GM12875 (cell line): Measurements from ENCODE around the gene CCDC89.
"Not testable (repeated sequence)": the region's sequence is repeated elsewhere in the genome, so short reads cannot be mapped to it uniquely, and the experiment has no call there.

Experiments
- H3K4me3 ChIP-seq: one replicate; pipeline ENCODE4 v1.5.1; 2011; ENCODE audit warnings: low read depth, low read length, control low read depth
- TF ChIP-seq, protein P1 (sequence below): IDR thresholded peaks from 2 replicates; pipeline ENCODE4 v1.5.1; 2011; ENCODE audit warnings: low read depth, mild to moderate bottlenecking, control low read depth, inconsistent platforms, low read length, moderate library complexity, borderline replicate concordance; ENCODE audit not compliant: insufficient read depth

The CCDC89 gene

DNA sequence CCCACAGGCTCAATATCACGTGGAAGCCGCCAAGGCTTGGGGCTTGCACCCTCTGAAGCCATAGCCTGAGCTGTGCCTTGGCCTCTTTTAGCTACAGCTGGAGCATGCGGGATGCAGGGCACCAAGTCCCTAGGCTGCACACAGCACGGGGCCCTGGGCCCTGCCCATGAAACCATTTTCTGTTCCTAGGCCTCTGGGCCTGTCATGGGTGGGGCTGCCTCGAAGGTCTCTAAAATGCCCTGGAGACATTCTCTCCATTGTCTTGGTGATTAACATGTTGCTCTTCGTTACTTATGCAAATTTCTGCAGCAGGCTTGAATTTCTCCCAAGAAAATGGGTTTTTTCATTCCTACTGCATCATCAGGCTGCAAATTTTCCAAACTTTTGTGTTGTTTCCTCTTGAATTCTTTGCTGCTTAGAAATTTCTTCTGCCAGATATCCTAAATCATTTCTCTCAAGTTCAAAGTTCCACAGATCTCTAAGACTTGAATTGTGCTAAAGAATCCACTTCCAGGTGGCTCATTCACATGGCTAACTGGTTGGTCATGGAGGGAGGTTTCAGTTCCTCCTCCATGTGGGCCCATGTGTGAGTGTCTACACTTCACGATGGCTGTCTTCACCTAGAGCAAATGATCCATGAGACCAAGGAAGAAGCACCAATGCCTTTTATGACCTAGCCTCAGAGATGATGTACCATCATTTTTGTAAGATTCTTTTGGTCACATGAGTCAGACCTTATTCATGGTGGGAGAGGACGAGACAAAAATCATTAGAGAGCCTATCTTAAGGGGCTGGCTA is 13.7 kb downstream of the CCDC89 start:
- TF ChIP-seq, protein P1, sequence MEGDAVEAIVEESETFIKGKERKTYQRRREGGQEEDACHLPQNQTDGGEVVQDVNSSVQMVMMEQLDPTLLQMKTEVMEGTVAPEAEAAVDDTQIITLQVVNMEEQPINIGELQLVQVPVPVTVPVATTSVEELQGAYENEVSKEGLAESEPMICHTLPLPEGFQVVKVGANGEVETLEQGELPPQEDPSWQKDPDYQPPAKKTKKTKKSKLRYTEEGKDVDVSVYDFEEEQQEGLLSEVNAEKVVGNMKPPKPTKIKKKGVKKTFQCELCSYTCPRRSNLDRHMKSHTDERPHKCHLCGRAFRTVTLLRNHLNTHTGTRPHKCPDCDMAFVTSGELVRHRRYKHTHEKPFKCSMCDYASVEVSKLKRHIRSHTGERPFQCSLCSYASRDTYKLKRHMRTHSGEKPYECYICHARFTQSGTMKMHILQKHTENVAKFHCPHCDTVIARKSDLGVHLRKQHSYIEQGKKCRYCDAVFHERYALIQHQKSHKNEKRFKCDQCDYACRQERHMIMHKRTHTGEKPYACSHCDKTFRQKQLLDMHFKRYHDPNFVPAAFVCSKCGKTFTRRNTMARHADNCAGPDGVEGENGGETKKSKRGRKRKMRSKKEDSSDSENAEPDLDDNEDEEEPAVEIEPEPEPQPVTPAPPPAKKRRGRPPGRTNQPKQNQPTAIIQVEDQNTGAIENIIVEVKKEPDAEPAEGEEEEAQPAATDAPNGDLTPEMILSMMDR: no peak
- H3K4me3 ChIP-seq: no peak overlapping the region

- H3K4me3 ChIP-seq: not testable (repeated sequence)
Observed at GRCh38 chr11:85670949-85671663, 14.9 kb downstream of the CCDC89 start.

DNA sequence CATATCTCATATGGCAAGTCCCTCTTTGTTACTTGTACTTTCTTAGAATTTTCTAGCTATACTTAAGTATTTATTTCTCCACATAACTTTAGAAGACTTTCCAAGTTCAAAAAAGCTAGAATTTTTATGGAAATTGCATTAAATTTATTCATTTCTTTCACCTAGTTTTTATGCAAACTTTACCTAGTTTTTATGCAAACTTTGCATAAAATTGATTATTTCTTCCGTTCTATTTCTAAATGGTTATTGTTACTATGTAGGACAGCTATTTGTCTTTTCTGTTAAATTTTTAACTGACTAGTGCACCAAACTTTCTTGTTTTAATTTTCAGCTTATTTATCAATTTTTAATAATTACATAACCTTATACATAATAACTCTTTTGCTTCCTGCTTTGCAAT is 17.8 kb downstream of the CCDC89 start:
- TF ChIP-seq, protein P1: no peak
- H3K4me3 ChIP-seq: no peak overlapping the region

- TF ChIP-seq, protein P1: no peak
- no peak overlapping the region for H3K4me3 ChIP-seq
Observed at GRCh38 chr11:85666687-85667086, 19.3 kb downstream of the CCDC89 start.

DNA sequence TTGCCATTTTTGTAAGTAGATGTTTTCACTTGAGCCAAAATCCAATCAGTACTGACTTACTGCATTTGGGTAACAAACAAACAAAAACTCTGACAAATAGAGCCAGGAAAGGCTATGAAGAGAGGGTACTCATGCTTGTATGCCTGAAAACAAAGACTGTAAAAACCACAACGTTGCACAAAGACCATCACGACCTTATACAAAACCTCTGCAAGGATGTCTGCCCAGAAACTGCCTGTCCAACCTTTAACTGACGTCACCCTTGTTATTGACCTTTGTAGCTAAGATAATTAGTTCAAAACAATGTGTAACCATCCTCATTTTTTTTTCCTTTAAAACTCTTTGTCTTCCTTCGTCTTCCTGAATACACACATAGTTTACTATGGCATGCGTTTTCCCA is 20.3 kb downstream of the CCDC89 start:
- TF ChIP-seq, protein P1: no peak
- H3K4me3 ChIP-seq: no peak overlapping the region

DNA sequence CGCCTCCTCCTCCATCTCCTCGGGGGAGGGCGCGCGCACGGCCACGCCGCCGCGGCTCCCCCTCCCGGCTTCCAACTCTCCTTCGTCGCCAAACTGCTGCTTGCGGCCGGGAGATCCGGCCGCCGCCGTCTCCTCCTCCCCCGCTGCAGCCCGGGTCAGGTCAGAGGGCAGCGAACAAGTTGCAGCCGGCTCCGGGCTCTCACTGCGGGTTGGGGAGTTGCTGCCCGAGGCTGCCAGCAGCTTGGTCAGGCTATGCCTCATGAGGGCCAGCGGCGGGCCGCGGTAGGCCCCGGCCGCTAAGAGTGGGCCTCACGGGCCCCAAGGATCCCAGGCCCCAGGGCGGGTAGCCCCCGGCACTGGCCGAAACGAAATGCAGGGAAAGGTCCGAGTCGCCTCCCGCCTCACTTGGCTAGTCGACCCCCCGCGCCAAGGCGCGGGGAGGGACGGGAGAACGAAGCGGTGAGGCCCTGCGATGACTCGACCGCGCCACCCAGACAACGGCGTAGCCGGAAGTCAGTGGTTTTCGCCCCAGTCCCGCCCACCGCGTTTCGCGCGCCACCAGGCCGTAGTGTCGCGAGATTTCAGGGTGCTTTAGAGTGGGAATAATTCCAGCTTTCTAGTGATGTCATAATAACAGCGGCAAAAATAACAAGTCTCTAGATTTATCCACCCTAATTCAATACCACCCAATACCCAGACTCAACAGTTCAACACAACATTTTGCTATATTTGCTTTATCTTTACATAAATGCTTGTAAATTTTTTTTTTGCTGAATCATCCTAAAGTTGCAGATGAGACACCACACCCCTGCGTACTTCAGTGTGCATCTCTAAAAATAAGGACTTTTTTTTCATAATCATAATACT is 21.1 kb downstream of the CCDC89 start, which contains the start of gene CREBZF:
TSS of gene CREBZF (minus strand) at position 515 of the 867 bp plus-strand sequence. CDS start at position 261, 254 bp downstream.
- H3K4me3 ChIP-seq: peak within 1 kb of the TSS; percentile 76
- TF ChIP-seq, protein P1: no peak

- H3K4me3 ChIP-seq: peak overlapping the region; percentile 76
- TF ChIP-seq, protein P1: peak; percentile 66
Observed at GRCh38 chr11:85663753-85664614, 22.0 kb downstream of the CCDC89 start.
